Hair follicular keratinocyte (primary cell): Measurements from ENCODE around the gene IL1RN. TPM values are rescaled to one million over a fixed set of nuclear protein-coding genes. Genes with fewer than 3 reads are reported as not detected.

Experiments
- total RNA-seq: library from RNA; depleted of rRNA; stranded (reverse); fragments of >200 nt; gene quantifications from 2 replicates; pipeline ENCODE4 v1.2.3, GENCODE V29; 2015

Gene IL1RN
- total RNA-seq, result 16.9 and 21.4 TPM in 2 replicates

GRCh38 chr2:113126845-113127645, at the start of gene IL1RN:
Gene IL1RN, plus strand, starts transcription at chr2:113127598. Its CDS starts 27 bp downstream, at chr2:113127625.

GRCh38 chr2:113173542-113174375, 46.4 kb downstream of the IL1RN start, which contains the start of gene PSD4:
Gene PSD4, plus strand, starts transcription at chr2:113173971. Its CDS starts 8,486 bp downstream, at chr2:113182457.

Other genes with a start within 250 kb of the IL1RN start
- not detected in 2 replicates for gene IL37, start 216.4 kb upstream of the IL1RN start, total RNA-seq
- 5.0 and 9.3 TPM in 2 replicates for gene IL36G, start 149.6 kb upstream of the IL1RN start, total RNA-seq
- not detected in 2 replicates for gene IL36A, start 122.1 kb upstream of the IL1RN start, total RNA-seq
- not detected in 2 replicates for gene IL36B, start 74.7 kb upstream of the IL1RN start, total RNA-seq
- 0.15 and 1.0 TPM in 2 replicates for gene IL36RN, start 68.4 kb upstream of the IL1RN start, total RNA-seq
- gene IL1F10, start 59.6 kb upstream of the IL1RN start, total RNA-seq, result 0.08 and 1.3 TPM in 2 replicates
- 38.2 and 44.3 TPM in 2 replicates for gene PSD4, start 46.4 kb downstream of the IL1RN start, total RNA-seq
- gene PAX8, start 151.3 kb downstream of the IL1RN start, total RNA-seq, result 3.5 and 3.7 TPM in 2 replicates